Neural progenitor cell (in vitro differentiated cells): ENCODE data around the gene PSEN2.

Source experiments
- CTCF ChIP-seq: fragments of 200-600 bp; sonication (generic); IDR thresholded peaks from 2 replicates; pipeline ENCODE4 v1.5.1; 2017; ENCODE audit warnings: antibody characterized with exemption, mild to moderate bottlenecking
- EZH2 ChIP-seq: fragments of 200-600 bp; sonication (generic); IDR thresholded peaks from 2 replicates; pipeline ENCODE4 v1.6.1; 2017; ENCODE audit warnings: antibody characterized with exemption, mild to moderate bottlenecking, moderate library complexity
- EZH2phosphoT487 ChIP-seq: fragments of 200-600 bp; sonication (generic); IDR thresholded peaks from 2 replicates; pipeline ENCODE4 v1.6.1; 2017; ENCODE audit warnings: antibody characterized with exemption

- TF ChIP-seq CTCF (no peak), EZH2 (no peak), EZH2phosphoT487 (no peak)
Observed at GRCh38 chr1:226877669-226878068, 7.3 kb downstream of the PSEN2 start.
